Fibroblast of pulmonary artery (primary cell): ENCODE data around the gene FGA.

Source experiments
- DNase-seq: peaks from one replicate; pipeline ENCODE4 v3.0.0-alpha.2; 2010; ENCODE audit warnings: low read depth
- H3K4me3 ChIP-seq: replicated peaks from 2 replicates; pipeline ENCODE4 v1.5.1; 2011; ENCODE audit warnings: low read depth, mild to moderate bottlenecking, control low read depth, low read length, moderate library complexity
- TF ChIP-seq, protein P1 (sequence below): IDR thresholded peaks from 2 replicates; pipeline ENCODE4 v1.5.1; 2011; ENCODE audit warnings: mild to moderate bottlenecking, control low read depth, low read length, inconsistent platforms; ENCODE audit errors: missing control alignments

FGA gene

GRCh38 chr4:154569028-154569427, 21.5 kb downstream of the FGA start:
- H3K4me3 ChIP-seq, result no peak overlapping the region
- no peak for DNase-seq
- TF ChIP-seq, protein P1, sequence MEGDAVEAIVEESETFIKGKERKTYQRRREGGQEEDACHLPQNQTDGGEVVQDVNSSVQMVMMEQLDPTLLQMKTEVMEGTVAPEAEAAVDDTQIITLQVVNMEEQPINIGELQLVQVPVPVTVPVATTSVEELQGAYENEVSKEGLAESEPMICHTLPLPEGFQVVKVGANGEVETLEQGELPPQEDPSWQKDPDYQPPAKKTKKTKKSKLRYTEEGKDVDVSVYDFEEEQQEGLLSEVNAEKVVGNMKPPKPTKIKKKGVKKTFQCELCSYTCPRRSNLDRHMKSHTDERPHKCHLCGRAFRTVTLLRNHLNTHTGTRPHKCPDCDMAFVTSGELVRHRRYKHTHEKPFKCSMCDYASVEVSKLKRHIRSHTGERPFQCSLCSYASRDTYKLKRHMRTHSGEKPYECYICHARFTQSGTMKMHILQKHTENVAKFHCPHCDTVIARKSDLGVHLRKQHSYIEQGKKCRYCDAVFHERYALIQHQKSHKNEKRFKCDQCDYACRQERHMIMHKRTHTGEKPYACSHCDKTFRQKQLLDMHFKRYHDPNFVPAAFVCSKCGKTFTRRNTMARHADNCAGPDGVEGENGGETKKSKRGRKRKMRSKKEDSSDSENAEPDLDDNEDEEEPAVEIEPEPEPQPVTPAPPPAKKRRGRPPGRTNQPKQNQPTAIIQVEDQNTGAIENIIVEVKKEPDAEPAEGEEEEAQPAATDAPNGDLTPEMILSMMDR, result no peak

DNA sequence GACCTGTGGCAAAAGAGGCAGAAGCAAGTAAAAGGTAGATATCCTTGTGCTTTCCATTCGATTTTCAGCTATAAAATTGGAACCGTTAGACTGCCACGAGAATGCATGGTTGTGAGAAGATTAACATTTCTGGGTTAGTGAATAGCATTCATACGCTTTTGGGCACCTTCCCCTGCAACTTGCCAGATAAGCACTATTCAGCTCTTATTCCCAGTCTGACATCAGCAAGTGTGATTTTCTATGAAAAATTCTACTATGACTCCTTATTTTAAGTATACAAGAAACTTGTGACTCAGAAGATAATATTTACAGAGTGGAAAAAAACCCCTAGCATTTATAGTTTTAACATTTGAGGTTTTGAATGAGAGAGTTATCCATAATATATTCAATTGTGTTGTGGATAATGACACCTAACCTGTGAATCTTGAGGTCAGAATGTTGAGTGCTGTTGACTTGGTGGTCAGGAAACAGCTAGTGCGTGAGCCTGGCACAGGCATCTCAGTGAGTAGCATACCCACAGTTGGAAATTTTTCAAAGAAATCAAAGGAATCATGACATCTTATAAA, 23.8 kb downstream of the FGA start:
- DNase-seq, result no peak
- TF ChIP-seq, protein P1, result no peak
- H3K4me3 ChIP-seq, result no peak overlapping the region

GRCh38 chr4:154565704-154566103, 24.8 kb downstream of the FGA start:
- no peak for DNase-seq
- TF ChIP-seq, protein P1, result no peak

GRCh38 chr4:154564311-154564710, 26.2 kb downstream of the FGA start:
- TF ChIP-seq, protein P1, result no peak
- DNase-seq, result no peak
- H3K4me3 ChIP-seq, result no peak overlapping the region

More at GRCh38 chr4:154565704-154566103, 24.8 kb downstream of the FGA start:
- H3K4me3 ChIP-seq, result no peak overlapping the region

DNA sequence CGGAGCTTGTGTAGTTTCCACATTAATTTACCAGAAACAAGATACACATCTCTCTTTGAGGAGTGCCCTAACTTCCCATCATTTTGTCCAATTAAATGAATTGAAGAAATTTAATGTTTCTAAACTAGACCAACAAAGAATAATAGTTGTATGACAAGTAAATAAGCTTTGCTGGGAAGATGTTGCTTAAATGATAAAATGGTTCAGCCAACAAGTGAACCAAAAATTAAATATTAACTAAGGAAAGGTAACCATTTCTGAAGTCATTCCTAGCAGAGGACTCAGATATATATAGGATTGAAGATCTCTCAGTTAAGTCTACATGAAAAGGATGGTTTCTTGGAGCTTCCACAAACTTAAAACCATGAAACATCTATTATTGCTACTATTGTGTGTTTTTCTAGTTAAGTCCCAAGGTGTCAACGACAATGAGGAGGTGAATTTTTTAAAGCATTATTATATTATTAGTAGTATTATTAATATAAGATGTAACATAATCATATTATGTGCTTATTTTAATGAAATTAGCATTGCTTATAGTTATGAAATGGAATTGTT, 27.8 kb downstream of the FGA start, which contains the start of gene FGB:
FGB (plus strand) TSS at position 315 of the 558 bp plus-strand sequence; CDS start at position 323, 8 bp downstream.
- TF ChIP-seq, protein P1, result no peak
- no peak within 1 kb of the TSS for H3K4me3 ChIP-seq
- no peak for DNase-seq

DNA sequence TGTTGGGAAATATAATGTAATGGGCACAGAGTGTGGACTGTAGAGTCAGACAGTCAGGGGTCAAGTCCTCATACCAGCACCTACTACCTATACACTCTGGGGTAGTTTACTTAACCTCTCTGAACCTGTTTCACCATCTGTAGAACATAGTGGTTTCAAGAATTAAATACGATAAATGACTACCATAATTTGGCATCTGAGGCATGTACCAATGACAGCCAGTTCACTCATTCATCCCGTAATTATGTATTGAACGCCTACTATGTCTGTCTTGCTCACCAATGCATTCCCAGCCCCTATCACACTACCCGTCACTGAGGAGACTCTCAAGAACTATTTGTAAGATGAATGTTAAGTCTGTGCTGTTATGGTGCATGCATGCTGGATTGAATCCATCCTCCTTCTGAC, 29.7 kb downstream of the FGA start:
- no peak overlapping the region for H3K4me3 ChIP-seq
- TF ChIP-seq, protein P1, result no peak
- peak; percentile 50 for DNase-seq

- no peak for DNase-seq
- H3K4me3 ChIP-seq, result no peak overlapping the region
- TF ChIP-seq, protein P1, result no peak
These were observed 30.1 kb downstream of the FGA start for GRCh38 chr4:154560419-154560801.
